Colonic mucosa (tissue), 4 donors: ENCODE results near the gene SLC17A9. TPM values are rescaled to one million over a fixed set of nuclear protein-coding genes. Genes with fewer than 3 reads are reported as not detected.

ENCODE experiments used
- DNase-seq: peaks from one replicate; pipeline ENCODE4 v3.0.0-alpha.2; 2020
- H3K27ac ChIP-seq: fragments of 200-600 bp; one replicate; pipeline ENCODE4 v1.8.0; 2021
- H3K27me3 ChIP-seq: fragments of 200-600 bp; one replicate; pipeline ENCODE4 v1.8.0; 2021
- H3K36me3 ChIP-seq: fragments of 200-600 bp; one replicate; pipeline ENCODE4 v1.8.0; 2021
- H3K4me1 ChIP-seq: fragments of 200-600 bp; one replicate; pipeline ENCODE4 v1.8.0; 2021; ENCODE audit warnings: mild to moderate bottlenecking
- H3K4me3 ChIP-seq: fragments of 200-600 bp; one replicate; pipeline ENCODE4 v1.8.0; 2021
- H3K9ac ChIP-seq, 2 donors: one replicate each; pipeline ENCODE4 v1.7.0; 2013; ENCODE audit warnings: control low read depth in 2 of 2, low read depth in 2 of 2, low read length in 2 of 2
- H3K9me3 ChIP-seq: fragments of 200-600 bp; one replicate; pipeline ENCODE4 v1.8.0; 2021
- CTCF ChIP-seq: fragments of 200-600 bp; IDR thresholded peaks from one replicate; pipeline ENCODE4 v1.8.0; 2022; ENCODE audit warnings: antibody characterized with exemption, mild to moderate bottlenecking
- intact Hi-C: fragments of 100-400 bp; cut with DNase I; formaldehyde crosslinking; loops from one replicate; pipeline ENCODE4 v1.14.1; 2022
- total RNA-seq, 2 donors: library from RNA; stranded (reverse); fragmentation: NEBNext Ultra II Directional in 1 of 2; extraction: Animal tissue kit (Norgen Biotek cat#: 25700) in 1 of 2; gene quantifications; one replicate each; pipeline ENCODE4 v1.2.1, GENCODE V29; 2021
- donor health status: healthy.
- donor health status: DM: no; HTN: no; CAD: no.
- donor health status: DM: no; HTN: no; CAD: no.

Gene SLC17A9
- total RNA-seq, 2 donors from 2014 or later, result 23.1 to 54.7 TPM

- TF ChIP-seq CTCF, result no peak
- Histone ChIP-seq H3K27me3 (no peaks in the 10 kb centered on the region), H3K36me3 (no peaks in the 10 kb centered on the region), H3K4me1 (no peaks in the 10 kb centered on the region), H3K27ac (no peak overlapping the region), H3K9me3 (no peaks in the 10 kb centered on the region), H3K4me3 (no peak overlapping the region), H3K9ac (no peak overlapping the region)
- intact Hi-C loops, result no loop called here
- no peak for DNase-seq
These were observed 36.7 kb downstream of the SLC17A9 start for GRCh38 chr20:62989201-62989601.

- Histone ChIP-seq H3K27ac (no peak overlapping the region), H3K36me3 (no peaks in the 10 kb centered on the region), H3K9me3 (no peaks in the 10 kb centered on the region), H3K27me3 (no peaks in the 10 kb centered on the region), H3K9ac (no peak overlapping the region), H3K4me1 (no peaks in the 10 kb centered on the region), H3K4me3 (no peak overlapping the region)
- DNase-seq, result no peak
- intact Hi-C loops, result no loop called here
- TF ChIP-seq CTCF, result no peak
These were observed 37.9 kb downstream of the SLC17A9 start for GRCh38 chr20:62990306-62990825.

- Histone ChIP-seq H3K27ac (no peak overlapping the region), H3K36me3 (no peaks in the 10 kb centered on the region), H3K4me3 (no peak overlapping the region), H3K9me3 (no peaks in the 10 kb centered on the region), H3K4me1 (no peaks in the 10 kb centered on the region), H3K9ac (no peak overlapping the region), H3K27me3 (no peaks in the 10 kb centered on the region)
- no peak for TF ChIP-seq CTCF
- intact Hi-C loops, result no loop called here
- no peak for DNase-seq
These were observed 38.8 kb downstream of the SLC17A9 start for GRCh38 chr20:62991196-62991807.

- Histone ChIP-seq H3K9me3 (no peaks in the 10 kb centered on the region), H3K4me1 (no peaks in the 10 kb centered on the region), H3K9ac (no peak overlapping the region), H3K4me3 (no peak overlapping the region), H3K27me3 (no peaks in the 10 kb centered on the region), H3K27ac (no peak overlapping the region), H3K36me3 (no peaks in the 10 kb centered on the region)
- DNase-seq, result no peak
- intact Hi-C loops, result no loop called here
- TF ChIP-seq CTCF, result no peak
These were observed 39.4 kb downstream of the SLC17A9 start for GRCh38 chr20:62991863-62992262.

- Histone ChIP-seq H3K36me3 (no peaks in the 10 kb centered on the region), H3K4me1 (no peaks in the 10 kb centered on the region), H3K9me3 (no peaks in the 10 kb centered on the region), H3K27ac (no peak overlapping the region), H3K9ac (no peak overlapping the region), H3K27me3 (peaks cover 4% of the 10 kb centered on the region), H3K4me3 (no peak overlapping the region)
- TF ChIP-seq CTCF, result no peak
- intact Hi-C loops, result no loop called here
- DNase-seq, result no peak
These were observed 41.5 kb downstream of the SLC17A9 start for GRCh38 chr20:62993856-62994494.
